ENCODE measurements around the gene GPR37L1.

The GPR37L1 gene, protein sequence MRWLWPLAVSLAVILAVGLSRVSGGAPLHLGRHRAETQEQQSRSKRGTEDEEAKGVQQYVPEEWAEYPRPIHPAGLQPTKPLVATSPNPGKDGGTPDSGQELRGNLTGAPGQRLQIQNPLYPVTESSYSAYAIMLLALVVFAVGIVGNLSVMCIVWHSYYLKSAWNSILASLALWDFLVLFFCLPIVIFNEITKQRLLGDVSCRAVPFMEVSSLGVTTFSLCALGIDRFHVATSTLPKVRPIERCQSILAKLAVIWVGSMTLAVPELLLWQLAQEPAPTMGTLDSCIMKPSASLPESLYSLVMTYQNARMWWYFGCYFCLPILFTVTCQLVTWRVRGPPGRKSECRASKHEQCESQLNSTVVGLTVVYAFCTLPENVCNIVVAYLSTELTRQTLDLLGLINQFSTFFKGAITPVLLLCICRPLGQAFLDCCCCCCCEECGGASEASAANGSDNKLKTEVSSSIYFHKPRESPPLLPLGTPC

DNA sequence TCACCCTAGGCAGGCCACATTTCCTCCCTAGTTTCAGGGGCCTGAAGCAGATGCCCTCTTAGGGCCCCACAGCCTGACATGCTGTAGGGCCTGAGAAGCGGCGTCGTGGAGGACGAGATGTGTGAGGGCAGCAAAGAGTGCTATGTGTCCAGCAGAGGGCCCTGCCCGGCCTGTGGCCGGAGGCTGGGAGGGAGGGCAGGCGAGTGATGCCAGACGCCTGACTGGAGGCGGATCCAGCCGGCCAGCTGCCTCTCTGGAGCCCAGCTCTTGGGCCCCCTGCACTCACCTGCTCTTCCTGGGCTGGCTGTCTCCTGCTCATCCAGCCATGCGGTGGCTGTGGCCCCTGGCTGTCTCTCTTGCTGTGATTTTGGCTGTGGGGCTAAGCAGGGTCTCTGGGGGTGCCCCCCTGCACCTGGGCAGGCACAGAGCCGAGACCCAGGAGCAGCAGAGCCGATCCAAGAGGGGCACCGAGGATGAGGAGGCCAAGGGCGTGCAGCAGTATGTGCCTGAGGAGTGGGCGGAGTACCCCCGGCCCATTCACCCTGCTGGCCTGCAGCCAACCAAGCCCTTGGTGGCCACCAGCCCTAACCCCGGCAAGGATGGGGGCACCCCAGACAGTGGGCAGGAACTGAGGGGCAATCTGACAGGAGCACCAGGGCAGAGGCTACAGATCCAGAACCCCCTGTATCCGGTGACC lies at the start of gene GPR37L1:
TSS of gene GPR37L1 (plus strand) at position 279 of the 697 bp plus-strand sequence. CDS start at position 326, 47 bp downstream.
- DNase-seq (ENCODE audit: low spot score) (peak; percentile 38), FAIRE-seq (no peak)

DNA sequence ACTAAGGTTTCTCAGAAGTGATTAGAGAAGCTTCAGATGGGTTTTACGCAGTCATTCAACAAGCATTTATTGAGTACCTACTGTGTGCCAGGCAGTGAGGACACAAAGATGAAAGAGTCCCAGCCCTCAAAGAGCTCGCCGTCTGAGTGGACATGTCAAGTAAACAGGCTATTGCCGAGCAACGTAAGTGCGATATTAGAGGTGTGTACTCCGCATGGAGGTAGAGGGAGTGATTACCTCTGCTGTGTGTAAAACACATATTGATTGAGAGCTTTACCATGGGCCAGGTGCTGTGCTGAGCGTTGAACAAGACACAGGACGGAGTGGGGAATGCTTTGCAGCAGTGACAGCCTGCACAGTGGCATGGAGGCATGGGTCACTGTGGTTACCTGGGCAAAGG lies 49.5 kb upstream of the GPR37L1 start:
- FAIRE-seq (no peak), DNase-seq (ENCODE audit: low spot score) (no peak)

DNA sequence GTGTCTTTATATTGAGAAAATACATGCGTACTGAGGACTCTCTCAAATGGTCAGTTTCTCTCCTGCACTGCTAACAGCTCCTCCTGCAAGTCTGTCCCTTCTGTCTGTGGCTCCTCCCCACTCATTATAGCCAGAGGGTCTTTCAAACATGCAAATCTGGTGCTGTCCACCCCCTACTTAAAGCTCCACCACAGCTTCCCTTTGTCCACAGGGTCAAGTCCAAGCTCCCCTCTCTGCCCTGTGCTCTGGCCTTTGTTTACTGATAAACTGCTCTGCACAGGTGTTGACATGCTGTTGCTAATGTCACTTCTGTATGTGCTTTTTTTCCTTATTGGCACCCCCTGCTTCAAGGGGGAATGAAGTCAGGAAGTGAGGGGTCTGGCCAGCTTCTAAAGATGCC lies 47.7 kb upstream of the GPR37L1 start:
- DNase-seq (ENCODE audit: low spot score) (no peak), FAIRE-seq (no peak)

DNA sequence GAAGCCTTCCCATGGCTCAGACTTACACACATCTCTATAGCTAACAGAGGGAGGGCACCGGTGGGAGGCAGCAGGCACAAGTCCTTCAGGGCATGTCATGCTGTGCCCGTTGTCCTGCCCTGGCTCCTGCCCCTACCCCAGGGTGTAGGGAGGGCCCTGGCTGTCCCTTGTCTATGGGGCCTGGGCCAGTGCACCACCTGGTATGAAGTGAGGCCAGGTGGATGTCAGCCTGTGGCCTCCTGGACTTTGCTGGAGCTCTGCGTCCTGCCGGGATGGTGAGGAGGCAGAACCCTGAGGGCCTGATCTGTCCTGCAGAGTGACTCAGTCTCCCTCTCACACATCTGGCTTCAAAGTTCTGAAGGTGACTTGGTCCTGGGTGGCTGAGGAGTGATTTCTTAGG lies 47.3 kb upstream of the GPR37L1 start:
- no peak for FAIRE-seq
- DNase-seq (ENCODE audit: low spot score), result no peak

DNA sequence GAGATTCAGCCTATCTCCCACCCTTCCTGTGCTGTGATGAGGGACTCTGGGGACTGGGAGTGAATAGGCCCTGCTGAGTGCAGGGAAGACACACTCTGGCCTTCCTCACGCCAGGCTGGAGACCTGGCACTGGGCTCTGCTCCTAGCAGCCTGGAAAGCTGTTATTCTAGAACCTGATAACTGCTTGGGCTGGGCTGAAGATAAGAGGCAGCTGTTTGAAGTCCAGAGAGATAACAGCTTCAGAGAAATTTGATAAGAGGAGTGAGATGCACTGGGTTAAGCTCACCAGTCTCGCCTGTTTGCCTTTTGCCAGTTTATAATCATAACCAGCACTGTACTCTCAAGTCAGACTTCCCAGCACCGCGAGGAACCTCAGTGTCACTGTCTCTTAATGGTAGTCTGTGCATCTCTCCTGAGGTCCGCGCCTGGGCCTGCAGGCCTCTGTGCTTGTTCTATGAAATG lies 46.6 kb upstream of the GPR37L1 start:
- DNase-seq (ENCODE audit: low spot score) (no peak), FAIRE-seq (no peak)

DNA sequence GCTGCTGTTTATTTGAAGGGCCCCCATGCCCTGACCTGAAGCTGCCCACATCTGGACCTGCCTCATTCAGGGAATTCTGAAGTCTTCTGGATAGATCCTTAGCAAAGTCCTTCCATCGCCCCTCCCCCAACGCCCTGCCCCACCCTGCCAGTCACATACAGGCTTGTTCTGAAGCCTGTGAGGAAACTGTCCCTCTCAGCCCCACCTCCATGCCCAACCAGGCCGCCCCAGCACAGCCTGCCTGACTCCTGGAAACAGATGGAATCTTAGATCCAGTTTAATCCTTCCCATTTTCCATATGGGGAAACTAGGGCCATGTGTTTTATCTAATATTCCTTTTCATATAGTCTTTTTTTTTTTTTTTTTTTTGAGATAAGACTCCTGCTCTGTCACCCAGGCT lies 44.5 kb upstream of the GPR37L1 start:
- FAIRE-seq, result no peak
- DNase-seq (ENCODE audit: low spot score), result no peak

DNA sequence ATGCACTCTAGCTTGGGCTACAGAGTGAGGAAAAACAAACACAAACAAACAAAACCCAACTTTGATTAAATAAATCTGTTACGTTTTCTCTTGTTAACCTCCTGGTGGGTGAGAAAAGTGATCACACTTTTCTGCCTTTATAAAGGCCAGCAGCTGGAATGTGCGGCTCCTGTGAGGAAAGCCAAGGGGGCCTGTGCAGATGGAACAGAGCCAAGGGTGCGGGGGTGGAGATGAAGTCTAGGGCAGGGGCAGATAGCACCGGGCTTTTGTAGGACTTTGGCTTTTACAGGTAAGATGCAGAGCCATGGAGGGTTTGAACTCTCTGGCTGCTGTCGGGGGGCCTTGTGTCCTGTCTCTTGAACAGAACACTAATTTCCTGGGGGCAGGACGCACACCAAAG lies 40.7 kb upstream of the GPR37L1 start:
- DNase-seq (ENCODE audit: low spot score) (no peak), FAIRE-seq (no peak)

DNA sequence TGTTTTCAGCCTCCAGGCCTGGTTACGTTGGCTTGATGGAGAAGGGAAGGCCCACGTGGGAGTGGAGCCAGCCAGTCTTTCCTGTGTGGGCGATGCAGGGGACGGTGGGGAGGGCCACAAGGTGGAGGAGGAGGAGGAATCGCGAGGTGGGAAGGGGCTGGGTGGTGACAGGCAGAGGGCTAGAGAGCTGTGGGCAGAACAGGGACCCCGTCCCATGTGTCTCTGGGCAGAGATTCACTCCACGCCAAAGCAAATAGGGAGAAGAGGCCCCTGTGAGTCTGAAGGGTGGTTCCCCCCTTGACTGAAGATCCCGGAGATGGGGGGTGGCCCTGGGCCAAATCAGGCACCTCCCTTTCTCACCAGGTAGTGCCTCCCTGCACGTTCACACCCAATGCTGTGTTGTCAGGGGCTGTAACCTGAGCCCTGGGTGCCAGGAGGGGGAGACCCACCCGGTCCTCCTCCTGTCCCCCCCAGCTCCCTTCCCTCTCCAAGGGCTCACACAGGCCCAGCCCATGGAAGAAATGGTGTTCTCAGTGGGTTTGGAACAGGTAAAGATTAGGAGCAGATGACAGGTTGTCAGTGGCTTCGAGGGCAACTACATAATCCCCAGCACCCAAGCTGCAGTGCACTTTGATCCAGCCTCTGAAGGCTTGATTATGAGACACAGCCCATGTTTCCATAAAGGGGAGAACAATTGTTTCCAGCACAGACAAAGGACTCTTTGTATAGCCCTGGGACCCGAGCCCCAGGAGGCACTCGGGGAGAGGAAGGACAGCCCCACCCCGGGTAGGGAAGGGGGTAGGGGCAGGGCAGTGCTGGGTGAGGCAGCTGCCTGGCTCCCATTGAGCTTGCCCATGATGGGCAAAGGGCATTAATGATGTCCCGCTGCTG lies 37.7 kb upstream of the GPR37L1 start:
- FAIRE-seq, result no peak
- no peak for DNase-seq (ENCODE audit: low spot score)

DNA sequence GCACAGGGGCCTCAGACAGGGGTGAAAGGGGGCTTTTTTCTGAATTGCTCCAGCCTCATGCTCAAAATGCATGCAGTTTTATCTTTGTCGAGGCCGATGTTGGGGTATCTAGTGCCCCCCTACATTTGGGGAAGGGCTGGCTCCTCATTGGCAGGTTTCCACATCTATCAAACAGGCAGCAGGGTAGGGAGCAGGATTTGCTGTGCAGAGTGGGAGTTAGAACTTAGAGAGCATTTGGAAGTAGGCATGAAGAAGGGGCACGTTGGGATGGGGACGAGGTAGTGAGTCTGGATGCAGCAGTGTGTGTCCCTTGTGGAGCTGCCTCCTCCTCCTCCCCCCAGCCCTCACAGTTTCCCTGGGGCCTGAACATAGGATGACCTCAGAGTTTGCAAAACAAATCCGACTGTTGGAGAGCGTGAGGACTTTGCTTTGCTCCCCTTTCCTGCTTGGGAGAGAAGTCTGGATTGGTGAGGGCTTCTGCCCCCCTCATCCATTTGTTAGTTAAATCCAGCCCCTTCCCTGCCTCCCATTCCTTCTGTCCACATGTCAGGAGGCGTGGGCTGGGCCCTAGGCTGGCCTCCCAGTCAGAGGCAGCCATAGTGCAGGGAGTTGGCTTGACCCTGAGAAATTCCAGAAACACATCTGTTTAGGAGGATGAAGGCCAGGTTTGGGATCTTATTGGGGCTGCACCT lies 36.9 kb upstream of the GPR37L1 start:
- DNase-seq (ENCODE audit: low spot score) (no peak), FAIRE-seq (no peak)

DNA sequence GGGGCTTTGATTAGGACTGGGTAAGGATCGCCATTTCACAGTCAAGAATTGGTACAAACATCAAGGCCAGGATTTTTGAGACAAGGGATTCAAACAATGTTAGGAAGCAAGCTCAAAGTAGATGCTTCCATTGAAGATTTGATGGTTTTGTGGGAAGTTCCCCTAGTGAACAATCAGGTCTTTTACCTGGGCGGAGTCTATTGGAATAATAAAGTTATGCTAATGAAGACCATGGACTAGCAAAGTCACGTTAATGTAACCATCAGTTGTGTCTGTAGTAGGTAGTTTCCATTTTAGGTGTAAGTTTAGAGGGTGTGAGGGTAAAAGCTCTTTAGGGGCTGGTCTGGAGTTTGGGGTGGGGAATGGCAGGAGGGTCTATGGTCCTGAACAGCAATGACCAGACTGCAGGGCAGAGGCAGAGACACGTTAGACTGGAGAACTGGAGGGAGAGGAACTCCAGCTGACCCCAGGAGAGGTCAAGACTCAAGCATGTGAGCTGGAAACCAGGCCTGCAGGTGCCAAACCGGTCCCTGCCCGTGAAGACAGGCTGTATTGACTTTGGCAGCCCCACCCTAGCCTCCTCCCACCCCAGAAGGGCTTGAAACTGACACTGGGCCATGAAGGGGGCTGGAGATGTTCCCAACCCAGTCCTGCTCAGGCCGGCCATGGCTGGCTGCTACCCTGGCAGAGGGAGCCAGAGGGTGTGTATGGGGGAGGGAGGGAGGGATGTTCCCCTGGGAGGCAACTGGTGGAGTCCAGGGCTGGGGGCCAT lies 36.0 kb upstream of the GPR37L1 start:
- FAIRE-seq (no peak), DNase-seq (ENCODE audit: low spot score) (no peak)

DNA sequence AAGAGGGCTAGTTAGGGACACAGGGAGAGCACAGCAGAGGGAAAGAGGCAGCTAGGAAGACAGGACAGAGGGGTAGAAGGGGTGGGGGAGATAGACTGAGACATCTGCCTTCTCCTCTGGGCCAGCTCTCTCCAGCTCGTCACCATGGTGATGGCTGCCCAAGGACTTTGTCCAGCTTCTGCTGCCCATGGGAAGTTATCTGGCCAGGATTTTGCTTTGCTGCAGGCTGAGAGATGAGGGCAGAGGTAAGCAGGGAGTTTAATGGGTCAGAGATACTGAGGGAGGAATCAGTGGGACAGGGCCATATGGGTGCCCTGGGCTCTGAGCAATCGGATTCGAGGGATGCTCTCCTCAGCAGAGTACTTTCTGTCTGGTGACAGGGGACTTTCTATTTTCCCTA lies 34.5 kb upstream of the GPR37L1 start:
- no peak for DNase-seq (ENCODE audit: low spot score)
- no peak for FAIRE-seq

DNA sequence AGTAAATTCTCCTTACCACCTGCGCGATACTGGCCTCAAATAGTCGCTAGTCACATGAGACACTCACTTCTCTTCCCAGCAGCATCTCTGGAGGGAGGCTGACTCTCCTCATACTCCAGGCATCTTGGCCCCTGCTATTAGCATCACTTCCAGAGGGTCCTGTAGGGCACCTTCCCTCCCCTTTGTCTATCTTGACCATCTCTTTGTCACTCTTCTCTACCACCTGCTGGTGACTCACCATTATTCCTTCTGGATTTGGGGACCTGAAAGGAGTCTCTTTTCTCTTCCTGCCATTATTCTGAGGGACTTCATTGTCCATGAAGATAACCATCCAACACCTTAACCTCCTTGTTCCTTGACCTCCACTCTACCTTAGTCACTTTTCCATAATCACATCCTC lies 31.7 kb upstream of the GPR37L1 start:
- FAIRE-seq (no peak), DNase-seq (ENCODE audit: low spot score) (no peak)

DNA sequence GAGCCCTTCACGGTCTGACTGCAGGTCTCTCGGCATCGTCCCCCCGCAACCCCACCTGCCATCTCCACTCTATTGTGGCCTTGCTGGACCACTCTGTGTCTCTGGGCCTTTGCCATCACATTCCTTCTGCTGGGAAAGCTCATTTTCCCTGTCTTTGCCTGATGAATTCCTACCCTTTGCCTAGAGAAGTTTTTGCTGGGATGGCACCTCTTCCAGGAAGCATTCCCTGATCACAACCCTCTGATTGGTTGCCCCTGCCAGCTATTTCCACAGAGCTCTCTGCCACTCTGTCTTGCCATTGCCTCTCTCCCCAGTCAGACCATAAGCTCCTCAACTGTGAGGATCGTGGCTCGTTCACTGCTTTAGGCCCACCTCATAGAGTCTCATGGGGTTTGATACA lies 28.9 kb upstream of the GPR37L1 start:
- DNase-seq (ENCODE audit: low spot score), result no peak
- FAIRE-seq, result no peak

DNA sequence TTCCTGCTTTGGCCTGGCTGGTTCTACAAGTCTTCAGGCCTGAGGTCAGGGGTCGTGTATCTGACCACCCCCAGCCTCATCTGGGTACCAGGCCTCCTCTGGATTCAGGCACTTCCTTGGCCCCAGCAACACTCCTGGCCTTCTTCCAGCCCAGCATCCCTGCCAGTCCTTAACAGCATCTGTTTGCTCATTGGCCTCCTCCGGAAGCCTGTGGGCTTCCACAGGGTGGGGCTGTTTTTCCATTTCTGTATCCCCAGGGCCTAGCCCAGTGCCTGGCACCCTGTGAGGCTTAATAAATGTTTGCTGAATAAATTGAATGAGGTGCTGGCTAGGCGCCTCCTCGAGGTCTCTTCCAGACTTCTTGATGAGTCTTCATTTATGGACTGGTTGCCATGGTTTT lies 21.5 kb upstream of the GPR37L1 start:
- no peak for FAIRE-seq
- no peak for DNase-seq (ENCODE audit: low spot score)

DNA sequence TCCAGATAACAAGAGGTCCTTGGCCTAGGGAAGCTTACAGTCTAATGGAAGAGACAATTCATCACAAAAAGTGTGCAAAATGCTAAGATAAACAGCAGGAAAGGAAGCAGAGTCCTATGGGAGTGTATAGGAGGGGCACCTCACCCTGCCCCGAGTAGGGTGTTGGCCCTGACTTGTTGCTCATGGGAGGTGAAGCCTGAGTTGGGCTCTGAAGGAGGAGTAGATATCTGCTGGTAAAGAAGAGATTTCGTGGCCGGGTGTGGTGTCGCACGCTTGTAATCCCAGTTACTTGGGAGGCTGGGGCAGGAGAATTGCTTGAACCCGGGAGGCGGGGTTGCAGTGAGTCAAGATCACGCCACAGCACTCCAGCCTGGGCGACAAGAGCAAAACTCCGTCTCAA lies 18.6 kb upstream of the GPR37L1 start:
- DNase-seq (ENCODE audit: low spot score) (no peak), FAIRE-seq (no peak)

DNA sequence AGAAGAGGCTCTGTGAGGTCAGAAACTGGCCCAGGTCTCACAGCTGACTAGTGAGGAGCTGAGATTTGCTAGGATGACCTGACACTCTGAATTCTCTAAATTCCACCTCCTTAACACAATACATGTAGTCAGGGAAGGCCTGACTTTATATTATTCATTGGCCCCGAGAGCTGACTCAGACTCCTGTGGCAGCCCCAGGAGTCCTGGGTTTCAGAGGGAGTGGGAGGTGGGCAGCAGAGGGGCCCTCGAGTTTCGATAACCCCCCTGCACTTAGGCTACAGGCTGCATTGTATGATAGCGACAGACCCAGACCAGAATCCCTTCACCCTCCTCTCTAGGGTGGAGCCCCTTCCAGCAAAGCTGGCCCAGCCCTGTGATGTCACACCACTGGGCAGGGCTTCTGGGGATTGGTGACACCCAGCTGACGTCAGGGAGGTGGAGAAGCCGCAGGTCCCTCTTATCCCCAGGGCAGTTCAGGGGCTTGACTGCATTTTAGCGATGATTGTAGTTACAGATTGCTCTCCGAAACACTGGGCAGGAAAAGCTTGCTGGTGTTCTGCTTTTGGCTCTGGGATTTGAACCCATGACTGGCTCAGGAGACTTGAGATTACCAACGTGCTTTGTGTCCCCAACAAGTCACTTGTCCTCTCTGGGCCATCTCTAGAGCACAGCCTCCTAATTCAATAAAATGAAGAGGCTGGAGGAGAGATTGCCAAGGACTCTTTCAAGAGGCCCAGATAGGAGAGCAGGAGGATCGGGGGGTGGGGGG lies 17.0 kb upstream of the GPR37L1 start:
- DNase-seq (ENCODE audit: low spot score) (peak; percentile 77), FAIRE-seq (peak; percentile 53)

DNA sequence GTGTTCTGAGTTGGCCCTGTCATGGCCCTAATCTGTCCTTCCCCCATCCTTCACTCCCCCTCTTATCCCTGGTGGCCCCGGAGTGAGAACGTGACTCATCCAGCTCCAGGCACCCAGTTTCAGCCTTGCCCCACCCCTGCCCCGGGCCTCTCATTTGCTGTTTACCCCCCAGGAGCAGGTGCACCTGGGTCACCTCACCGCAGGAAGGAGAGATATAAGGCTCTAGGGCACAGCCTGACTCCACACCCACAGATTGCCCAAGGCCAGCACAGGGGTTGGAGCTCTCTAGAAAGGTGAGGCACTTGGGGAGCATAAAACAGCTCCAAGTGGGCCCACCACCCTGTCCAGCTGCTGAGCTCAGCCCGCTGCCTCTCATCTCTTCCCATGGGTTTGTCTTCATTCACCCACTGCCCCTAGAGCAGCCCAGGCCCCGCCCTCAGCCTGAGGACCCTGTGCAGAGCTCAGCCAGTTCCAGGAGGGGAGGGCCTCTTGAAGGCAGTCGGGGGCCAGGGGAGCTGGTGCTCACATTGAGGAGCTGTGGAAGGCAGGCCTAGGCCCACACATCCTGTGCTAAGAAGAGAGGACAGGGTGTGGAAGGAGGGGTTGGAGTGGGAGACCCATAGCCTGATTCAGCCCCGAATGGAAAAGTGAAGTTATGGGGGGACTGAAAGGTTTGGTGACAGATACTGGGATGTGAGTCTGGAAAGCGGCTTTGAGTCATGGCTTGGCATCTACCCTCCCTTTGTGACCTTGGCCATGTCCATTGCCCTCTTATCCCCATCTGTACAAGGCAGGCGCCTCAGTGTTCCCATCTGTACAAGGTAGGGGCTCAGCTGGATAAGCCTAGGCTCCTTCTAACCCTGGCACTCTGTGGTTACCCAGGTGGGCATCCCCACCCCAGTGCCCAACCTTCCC lies 16.1 kb upstream of the GPR37L1 start:
- no peak for FAIRE-seq
- DNase-seq (ENCODE audit: low spot score), result peak; percentile 16

DNA sequence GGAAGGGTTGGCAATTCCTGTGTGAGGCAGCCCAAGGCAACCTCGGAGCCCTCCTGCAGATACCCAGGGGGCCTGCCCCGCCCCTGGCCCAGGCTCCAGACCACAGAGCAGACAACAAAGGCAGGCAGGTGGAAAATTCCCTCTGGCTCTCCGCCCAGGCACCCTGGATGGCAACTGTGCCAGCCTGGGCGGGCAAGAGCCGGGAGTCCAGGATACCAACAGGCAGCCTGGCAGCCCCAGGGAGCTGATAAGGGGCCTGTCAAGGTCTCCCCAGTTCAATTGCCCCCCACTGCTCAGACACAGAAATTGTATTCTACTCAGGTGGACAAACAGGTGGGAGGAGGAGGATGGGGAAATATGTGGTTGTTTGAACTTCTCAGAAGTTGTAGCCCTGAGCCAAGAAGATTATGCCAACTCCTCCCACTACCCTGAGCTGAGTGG lies 15.4 kb upstream of the GPR37L1 start:
- DNase-seq (ENCODE audit: low spot score) (peak; percentile 65), FAIRE-seq (peak; percentile 53)

Measured in RCC 7860 (cell line).